HEK293 (cell line): ENCODE measurements around the gene CCNI.

Experiments
- CTCF ChIA-PET: fragments of 350-600 bp; formaldehyde crosslinking; extraction: SDS; loops from one replicate; lab custom pipeline; 2021; ENCODE audit warnings: antibody characterized with exemption; lab: Yijun Ruan, JAX
- POLR2A ChIA-PET: fragments of 300-600 bp; formaldehyde crosslinking; extraction: SDS; loops from one replicate; lab custom pipeline; 2020; ENCODE audit warnings: antibody characterized with exemption, inconsistent platforms; lab: Yijun Ruan, JAX
- H3K27ac ChIP-seq: fragments of 200-500 bp; sonication (Bioruptor generic); 2 replicates; pipeline ENCODE4 v1.5.1; 2014; ENCODE audit warnings: low read depth, low read length, control low read depth, inconsistent platforms; ENCODE audit errors: extremely low read depth
- H3K36me3 ChIP-seq, 2 experiments: fragments of 200-500 bp in 1 of 2; sonication (Bioruptor generic) in 1 of 2; 1 replicate in 1 of 2; 2 replicates in 1 of 2; pipeline ENCODE4 v1.5.1; 2014 to 2017; ENCODE audit warnings: inconsistent platforms in 2 of 2, low read length in 2 of 2; ENCODE audit not compliant: control insufficient read depth in 2 of 2, insufficient read depth in 1 of 2
- H3K4me1 ChIP-seq: fragments of 200-500 bp; sonication (Bioruptor generic); 2 replicates; pipeline ENCODE4 v1.5.1; 2014; ENCODE audit warnings: mild to moderate bottlenecking, low read length, inconsistent platforms; ENCODE audit not compliant: control insufficient read depth, insufficient read depth
- H3K4me3 ChIP-seq: 2 replicates; pipeline ENCODE4 v1.5.1; 2011; ENCODE audit warnings: low read depth, mild to moderate bottlenecking, control low read depth, low read length, moderate library complexity
- H3K9me3 ChIP-seq: fragments of 200-500 bp; sonication (Bioruptor generic); 2 replicates; pipeline ENCODE4 v1.5.1; 2014; ENCODE audit warnings: low read depth, low read length, inconsistent platforms; ENCODE audit not compliant: control insufficient read depth, insufficient read depth
- GFI1B ChIP-seq: fragments of 450-650 bp; formaldehyde crosslinking; IDR thresholded peaks from 2 replicates; pipeline ENCODE4 v1.5.1; 2016; ENCODE audit warnings: missing biosample characterization, missing genetic modification characterization
- KLF1 ChIP-seq: fragments of 450-650 bp; formaldehyde crosslinking; IDR thresholded peaks from 2 replicates; pipeline ENCODE4 v1.5.1; 2016; ENCODE audit warnings: missing biosample characterization, missing genetic modification characterization
- KLF10 ChIP-seq: fragments of 450-650 bp; IDR thresholded peaks from 2 replicates; pipeline ENCODE4 v1.5.1; 2018; ENCODE audit warnings: missing biosample characterization, mild to moderate bottlenecking, missing genetic modification characterization
- MYNN ChIP-seq: fragments of 450-650 bp; formaldehyde crosslinking; IDR thresholded peaks from 2 replicates; pipeline ENCODE4 v1.5.1; 2016; ENCODE audit warnings: missing biosample characterization, missing genetic modification characterization, borderline replicate concordance
- PRDM10 ChIP-seq: fragments of 450-650 bp; formaldehyde crosslinking; IDR thresholded peaks from 2 replicates; pipeline ENCODE4 v1.5.1; 2016; ENCODE audit warnings: missing biosample characterization, missing genetic modification characterization
- SCRT2 ChIP-seq: fragments of 450-650 bp; formaldehyde crosslinking; IDR thresholded peaks from 2 replicates; pipeline ENCODE4 v1.5.1; 2016; ENCODE audit warnings: missing biosample characterization, missing genetic modification characterization
- SP7 ChIP-seq: fragments of 450-650 bp; formaldehyde crosslinking; IDR thresholded peaks from 2 replicates; pipeline ENCODE4 v1.5.1; 2016; ENCODE audit warnings: missing biosample characterization, missing genetic modification characterization
- ZBTB20 ChIP-seq: fragments of 450-650 bp; formaldehyde crosslinking; IDR thresholded peaks from 2 replicates; pipeline ENCODE4 v1.5.1; 2016; ENCODE audit warnings: missing biosample characterization, missing genetic modification characterization
- ZNF132 ChIP-seq: fragments of 450-650 bp; formaldehyde crosslinking; IDR thresholded peaks from 2 replicates; pipeline ENCODE4 v1.5.1; 2017; ENCODE audit warnings: missing biosample characterization, missing genetic modification characterization, borderline replicate concordance
- ZNF138 ChIP-seq: fragments of 450-650 bp; formaldehyde crosslinking; IDR thresholded peaks from 2 replicates; pipeline ENCODE4 v1.5.1; 2016; ENCODE audit warnings: missing biosample characterization, missing genetic modification characterization, borderline replicate concordance
- ZNF175 ChIP-seq: fragments of 450-650 bp; formaldehyde crosslinking; IDR thresholded peaks from 2 replicates; pipeline ENCODE4 v1.5.1; 2016; ENCODE audit warnings: missing biosample characterization, missing genetic modification characterization
- ZNF394 ChIP-seq: fragments of 450-650 bp; formaldehyde crosslinking; IDR thresholded peaks from 2 replicates; pipeline ENCODE4 v1.5.1; 2016; ENCODE audit warnings: missing biosample characterization, missing genetic modification characterization, mild to moderate bottlenecking, moderate library complexity, borderline replicate concordance
- ZNF529 ChIP-seq: fragments of 450-650 bp; formaldehyde crosslinking; IDR thresholded peaks from 2 replicates; pipeline ENCODE4 v1.5.1; 2017; ENCODE audit warnings: missing genetic modification characterization, missing biosample characterization; ENCODE audit not compliant: insufficient replicate concordance
- ZNF623 ChIP-seq: fragments of 450-650 bp; formaldehyde crosslinking; IDR thresholded peaks from 2 replicates; pipeline ENCODE4 v1.5.1; 2016; ENCODE audit warnings: missing biosample characterization, missing genetic modification characterization
- ZNF660 ChIP-seq: fragments of 450-650 bp; IDR thresholded peaks from 2 replicates; pipeline ENCODE4 v1.5.1; 2018; ENCODE audit warnings: missing biosample characterization, mild to moderate bottlenecking, missing genetic modification characterization
- ZNF692 ChIP-seq: fragments of 450-650 bp; formaldehyde crosslinking; IDR thresholded peaks from 2 replicates; pipeline ENCODE4 v1.5.1; 2016; ENCODE audit warnings: missing biosample characterization, missing genetic modification characterization
- ZNF785 ChIP-seq: fragments of 450-650 bp; formaldehyde crosslinking; IDR thresholded peaks from 2 replicates; pipeline ENCODE4 v1.5.1; 2016; ENCODE audit warnings: missing biosample characterization, missing genetic modification characterization
- ZSCAN23 ChIP-seq: fragments of 450-650 bp; formaldehyde crosslinking; IDR thresholded peaks from 2 replicates; pipeline ENCODE4 v1.5.1; 2016; ENCODE audit warnings: missing biosample characterization, missing genetic modification characterization
- TF ChIP-seq, protein P1 (sequence below): fragments of 450-650 bp; formaldehyde crosslinking; IDR thresholded peaks from 2 replicates; pipeline ENCODE4 v1.5.1; 2016; ENCODE audit warnings: missing biosample characterization, missing genetic modification characterization
- TF ChIP-seq, protein P2 (sequence below): fragments of 450-650 bp; formaldehyde crosslinking; IDR thresholded peaks from 2 replicates; pipeline ENCODE4 v1.5.1; 2016; ENCODE audit warnings: missing biosample characterization, missing genetic modification characterization, borderline replicate concordance

The CCNI gene

DNA sequence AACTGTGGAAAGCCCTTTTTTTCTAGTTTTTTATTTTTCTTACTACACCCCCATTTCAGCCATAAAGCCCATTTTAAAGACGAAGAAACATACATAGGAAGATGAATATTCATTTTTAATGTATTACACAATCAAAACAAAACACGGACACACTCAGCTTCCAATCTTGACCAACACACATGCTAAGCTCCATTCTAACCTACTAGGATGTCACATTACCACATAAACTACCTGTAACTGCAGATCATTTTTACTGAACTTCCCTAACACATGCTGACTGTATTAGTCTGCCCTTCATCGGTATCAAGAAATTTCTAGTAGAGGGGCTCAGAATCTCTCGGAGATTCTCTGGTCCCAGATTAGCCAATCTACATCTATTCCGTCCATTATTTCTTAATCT, 1.8 kb downstream of the CCNI start:
- no peak overlapping the region; the same call in 1 of the 2 replicates for H3K27ac ChIP-seq
- POLR2A ChIA-PET, result interaction anchor here (1.6 to 3.3 kb wide), 2 partner anchors 17 to 83 kb away, joined by 4 to 19 read pairs; partner anchors contain the start of gene CCNG2
- H3K4me1 ChIP-seq, result no peaks in the 10 kb centered on the region
- CTCF ChIA-PET, result interaction anchor here (1.2 to 1.5 kb wide), 2 partner anchors 29 to 129 kb away, joined by 4 to 7 read pairs; no protein-coding TSS in a partner anchor
- no peaks in the 10 kb centered on the region for H3K36me3 ChIP-seq
- H3K4me3 ChIP-seq, result peak overlapping the region; percentile 93
- no peaks in the 10 kb centered on the region for H3K9me3 ChIP-seq
- TF ChIP-seq SCRT2 (tag by site-specific recombination) (peak; percentile 69; the same call in 1 of the 2 replicates), ZNF175 (tag by site-specific recombination) (no peak)

- peak overlapping the region; percentile 93 for H3K4me3 ChIP-seq
- no peaks in the 10 kb centered on the region for H3K4me1 ChIP-seq
- no peaks in the 10 kb centered on the region for H3K9me3 ChIP-seq
- H3K27ac ChIP-seq, result no peak overlapping the region
- ChIA-PET POLR2A (interaction anchor here (0.7 to 3.3 kb wide), 3 partner anchors 17 to 84 kb away, joined by 3 to 19 read pairs (median 4); partner anchors contain the start of gene CCNG2), CTCF (interaction anchor here (1.2 to 1.5 kb wide), 2 partner anchors 28 to 130 kb away, joined by 4 to 7 read pairs; no protein-coding TSS in a partner anchor)
- no peaks in the 10 kb centered on the region for H3K36me3 ChIP-seq
- TF ChIP-seq, protein P1, sequence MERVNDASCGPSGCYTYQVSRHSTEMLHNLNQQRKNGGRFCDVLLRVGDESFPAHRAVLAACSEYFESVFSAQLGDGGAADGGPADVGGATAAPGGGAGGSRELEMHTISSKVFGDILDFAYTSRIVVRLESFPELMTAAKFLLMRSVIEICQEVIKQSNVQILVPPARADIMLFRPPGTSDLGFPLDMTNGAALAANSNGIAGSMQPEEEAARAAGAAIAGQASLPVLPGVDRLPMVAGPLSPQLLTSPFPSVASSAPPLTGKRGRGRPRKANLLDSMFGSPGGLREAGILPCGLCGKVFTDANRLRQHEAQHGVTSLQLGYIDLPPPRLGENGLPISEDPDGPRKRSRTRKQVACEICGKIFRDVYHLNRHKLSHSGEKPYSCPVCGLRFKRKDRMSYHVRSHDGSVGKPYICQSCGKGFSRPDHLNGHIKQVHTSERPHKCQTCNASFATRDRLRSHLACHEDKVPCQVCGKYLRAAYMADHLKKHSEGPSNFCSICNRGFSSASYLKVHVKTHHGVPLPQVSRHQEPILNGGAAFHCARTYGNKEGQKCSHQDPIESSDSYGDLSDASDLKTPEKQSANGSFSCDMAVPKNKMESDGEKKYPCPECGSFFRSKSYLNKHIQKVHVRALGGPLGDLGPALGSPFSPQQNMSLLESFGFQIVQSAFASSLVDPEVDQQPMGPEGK (tag by site-specific recombination), result no peak
- TF ChIP-seq ZBTB20 (tag by site-specific recombination) (no peak; the same call in none of the 2 replicates), ZNF785 (no peak), ZNF529 (tag by site-specific recombination) (no peak), PRDM10 (tag by site-specific recombination) (peak; percentile 45), KLF1 (no peak), ZSCAN23 (tag by site-specific recombination) (no peak), ZNF132 (tag by site-specific recombination) (no peak), ZNF692 (tag by site-specific recombination) (no peak), KLF10 (no peak), GFI1B (tag by site-specific recombination) (no peak), ZNF623 (no peak), ZNF394 (tag by site-specific recombination) (peak; percentile 54; the same call in 1 of the 2 replicates), MYNN (tag by site-specific recombination) (no peak), ZNF660 (tag by site-specific recombination) (0 out of 2 replicates have a peak, but pooled peaks have one; percentile 16), ZNF138 (no peak), SP7 (tag by site-specific recombination) (no peak)
- TF ChIP-seq, protein P2, sequence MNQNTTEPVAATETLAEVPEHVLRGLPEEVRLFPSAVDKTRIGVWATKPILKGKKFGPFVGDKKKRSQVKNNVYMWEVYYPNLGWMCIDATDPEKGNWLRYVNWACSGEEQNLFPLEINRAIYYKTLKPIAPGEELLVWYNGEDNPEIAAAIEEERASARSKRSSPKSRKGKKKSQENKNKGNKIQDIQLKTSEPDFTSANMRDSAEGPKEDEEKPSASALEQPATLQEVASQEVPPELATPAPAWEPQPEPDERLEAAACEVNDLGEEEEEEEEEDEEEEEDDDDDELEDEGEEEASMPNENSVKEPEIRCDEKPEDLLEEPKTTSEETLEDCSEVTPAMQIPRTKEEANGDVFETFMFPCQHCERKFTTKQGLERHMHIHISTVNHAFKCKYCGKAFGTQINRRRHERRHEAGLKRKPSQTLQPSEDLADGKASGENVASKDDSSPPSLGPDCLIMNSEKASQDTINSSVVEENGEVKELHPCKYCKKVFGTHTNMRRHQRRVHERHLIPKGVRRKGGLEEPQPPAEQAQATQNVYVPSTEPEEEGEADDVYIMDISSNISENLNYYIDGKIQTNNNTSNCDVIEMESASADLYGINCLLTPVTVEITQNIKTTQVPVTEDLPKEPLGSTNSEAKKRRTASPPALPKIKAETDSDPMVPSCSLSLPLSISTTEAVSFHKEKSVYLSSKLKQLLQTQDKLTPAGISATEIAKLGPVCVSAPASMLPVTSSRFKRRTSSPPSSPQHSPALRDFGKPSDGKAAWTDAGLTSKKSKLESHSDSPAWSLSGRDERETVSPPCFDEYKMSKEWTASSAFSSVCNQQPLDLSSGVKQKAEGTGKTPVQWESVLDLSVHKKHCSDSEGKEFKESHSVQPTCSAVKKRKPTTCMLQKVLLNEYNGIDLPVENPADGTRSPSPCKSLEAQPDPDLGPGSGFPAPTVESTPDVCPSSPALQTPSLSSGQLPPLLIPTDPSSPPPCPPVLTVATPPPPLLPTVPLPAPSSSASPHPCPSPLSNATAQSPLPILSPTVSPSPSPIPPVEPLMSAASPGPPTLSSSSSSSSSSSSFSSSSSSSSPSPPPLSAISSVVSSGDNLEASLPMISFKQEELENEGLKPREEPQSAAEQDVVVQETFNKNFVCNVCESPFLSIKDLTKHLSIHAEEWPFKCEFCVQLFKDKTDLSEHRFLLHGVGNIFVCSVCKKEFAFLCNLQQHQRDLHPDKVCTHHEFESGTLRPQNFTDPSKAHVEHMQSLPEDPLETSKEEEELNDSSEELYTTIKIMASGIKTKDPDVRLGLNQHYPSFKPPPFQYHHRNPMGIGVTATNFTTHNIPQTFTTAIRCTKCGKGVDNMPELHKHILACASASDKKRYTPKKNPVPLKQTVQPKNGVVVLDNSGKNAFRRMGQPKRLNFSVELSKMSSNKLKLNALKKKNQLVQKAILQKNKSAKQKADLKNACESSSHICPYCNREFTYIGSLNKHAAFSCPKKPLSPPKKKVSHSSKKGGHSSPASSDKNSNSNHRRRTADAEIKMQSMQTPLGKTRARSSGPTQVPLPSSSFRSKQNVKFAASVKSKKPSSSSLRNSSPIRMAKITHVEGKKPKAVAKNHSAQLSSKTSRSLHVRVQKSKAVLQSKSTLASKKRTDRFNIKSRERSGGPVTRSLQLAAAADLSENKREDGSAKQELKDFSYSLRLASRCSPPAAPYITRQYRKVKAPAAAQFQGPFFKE (tag by site-specific recombination), result no peak
Measured at GRCh38 chr4:77073106-77073809, 2.5 kb downstream of the CCNI start.
